GM18526 (cell line): ENCODE measurements around the gene EXOSC2.

Source experiments
- POLR2A ChIP-seq: IDR thresholded peaks from 3 replicates; pipeline ENCODE4 v1.6.1; 2011; ENCODE audit not compliant: insufficient read length; ENCODE audit errors: extremely low read depth

The EXOSC2 gene

GRCh38 chr9:130681769-130682420, 11.7 kb upstream of the EXOSC2 start:
- TF ChIP-seq POLR2A = no peak

DNA sequence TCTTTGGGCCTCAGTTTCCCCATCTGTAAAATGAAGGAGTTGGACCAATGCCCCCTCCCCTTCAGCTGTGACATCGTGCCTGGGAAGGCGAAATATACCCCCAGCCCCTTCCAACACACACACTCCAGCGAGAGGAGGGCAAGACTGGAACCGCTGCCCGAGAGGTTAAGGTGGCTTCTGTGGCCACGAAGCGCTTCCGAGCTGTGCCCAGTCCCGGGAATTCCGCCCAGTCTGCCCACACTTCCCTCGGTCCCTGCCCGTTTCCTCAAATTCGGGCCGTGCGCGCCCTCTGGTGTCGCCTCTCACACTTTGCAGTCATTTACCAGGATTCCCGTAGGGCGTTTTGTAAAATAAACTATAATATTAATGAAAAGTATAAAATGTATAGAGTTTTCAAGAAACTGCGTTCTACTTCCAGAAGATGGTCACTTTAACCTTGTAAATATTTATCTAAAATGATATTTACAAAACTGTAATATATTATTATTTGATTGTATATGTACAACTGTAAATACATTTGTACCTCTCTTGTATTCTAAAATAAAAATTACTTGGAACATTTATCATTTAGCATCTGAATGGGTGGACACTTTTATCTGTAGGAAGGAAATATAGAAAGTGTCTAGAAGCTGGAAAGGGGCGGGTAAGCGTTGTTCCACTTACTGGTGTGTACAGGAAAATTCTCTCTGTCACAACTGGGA, 11.0 kb upstream of the EXOSC2 start:
- TF ChIP-seq POLR2A = no peak

DNA sequence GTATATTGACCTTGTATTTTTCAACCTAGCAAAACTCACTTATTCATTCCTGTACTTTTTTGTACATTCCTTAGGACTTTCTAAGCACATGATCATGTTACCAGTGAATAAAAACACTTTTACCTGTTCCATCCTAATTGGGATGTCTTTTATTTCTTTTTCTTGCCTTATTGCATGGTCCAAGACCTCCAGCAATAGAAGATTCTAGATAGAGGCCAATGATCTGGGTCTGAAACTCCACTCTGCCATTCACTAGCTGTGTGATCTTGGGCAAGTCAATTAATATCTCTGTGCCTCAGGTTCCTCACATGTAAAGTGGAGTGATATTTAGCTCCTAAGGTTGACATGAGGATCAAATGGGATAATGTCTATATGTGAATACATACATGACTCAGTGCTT, 8.5 kb upstream of the EXOSC2 start:
- TF ChIP-seq POLR2A = no peak

GRCh38 chr9:130687615-130688014, 6.0 kb upstream of the EXOSC2 start:
- TF ChIP-seq POLR2A = no peak

DNA sequence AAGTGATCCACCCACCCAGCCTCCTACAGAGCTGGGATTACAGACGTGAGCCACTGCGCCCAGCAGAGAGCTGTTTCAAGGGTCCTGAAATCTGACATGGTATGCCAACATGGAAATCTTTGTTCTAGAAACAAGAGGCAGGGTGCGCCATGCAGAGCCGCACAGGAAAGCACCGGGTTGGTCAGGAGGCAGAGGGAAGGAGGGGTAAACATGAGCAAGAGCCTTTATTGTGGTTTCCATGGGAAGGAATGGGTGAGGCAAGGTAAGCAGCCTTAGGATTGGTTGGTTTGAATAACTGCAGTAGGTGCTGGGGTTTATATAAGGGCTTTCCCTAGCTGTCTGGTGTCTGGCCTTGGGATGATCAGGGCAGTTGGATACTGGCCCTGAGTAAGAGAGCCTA, 5.5 kb upstream of the EXOSC2 start:
- no peak for TF ChIP-seq POLR2A

DNA sequence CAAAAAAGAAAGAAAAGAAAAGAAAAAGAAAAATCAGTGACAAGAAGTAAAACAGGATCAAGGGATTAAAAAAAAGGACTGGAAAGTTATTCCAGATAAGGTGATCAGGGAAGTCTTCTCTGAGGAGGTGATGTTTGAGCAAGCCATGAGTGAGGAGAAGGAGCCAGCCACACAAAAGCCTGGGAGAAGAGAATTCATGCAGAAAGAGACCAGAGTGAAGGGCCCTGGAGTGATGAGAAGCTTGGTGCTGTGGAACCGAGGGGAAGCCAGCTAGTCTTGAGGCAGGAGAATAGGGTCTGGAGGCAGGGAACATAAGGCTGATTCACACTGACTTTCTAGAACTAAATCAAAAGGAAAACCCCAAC, 4.0 kb upstream of the EXOSC2 start:
- TF ChIP-seq POLR2A = no peak

DNA sequence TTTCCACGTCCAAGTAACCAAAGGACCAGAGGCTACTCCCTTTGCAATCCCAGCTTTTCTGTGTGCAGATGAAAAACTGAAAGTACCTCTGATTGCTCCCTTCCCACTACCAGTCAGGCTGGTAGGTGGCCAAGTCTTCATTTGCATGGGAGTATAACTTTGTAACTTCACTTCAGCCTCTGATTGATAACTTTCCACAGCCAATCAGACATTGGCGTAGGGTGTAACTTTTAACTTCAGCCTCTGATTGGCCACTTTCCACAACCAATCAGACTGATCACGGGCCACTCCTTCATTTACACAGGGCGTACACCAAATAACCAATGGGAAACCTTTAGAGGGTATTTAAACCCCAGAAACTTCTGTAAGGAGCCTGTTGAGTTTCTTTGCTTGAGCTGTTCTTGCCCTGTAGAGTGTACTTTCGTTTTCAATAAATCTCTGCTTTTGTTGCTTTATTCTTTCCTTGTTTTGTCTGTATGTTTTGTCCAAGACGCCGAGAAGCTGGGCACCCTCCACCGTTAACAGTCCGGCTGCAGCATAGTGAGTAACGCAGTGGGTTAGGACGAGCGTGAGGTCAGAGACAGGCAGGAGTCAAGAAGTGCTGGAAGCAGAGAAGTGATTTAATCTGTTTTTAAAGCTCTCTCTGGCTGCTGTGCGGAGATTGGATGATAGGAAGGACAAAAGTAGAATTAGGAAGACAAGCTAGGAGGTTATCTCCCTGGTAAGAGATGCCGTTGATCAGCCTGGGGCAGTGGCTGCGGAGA, 3.5 kb upstream of the EXOSC2 start:
- no peak for TF ChIP-seq POLR2A

DNA sequence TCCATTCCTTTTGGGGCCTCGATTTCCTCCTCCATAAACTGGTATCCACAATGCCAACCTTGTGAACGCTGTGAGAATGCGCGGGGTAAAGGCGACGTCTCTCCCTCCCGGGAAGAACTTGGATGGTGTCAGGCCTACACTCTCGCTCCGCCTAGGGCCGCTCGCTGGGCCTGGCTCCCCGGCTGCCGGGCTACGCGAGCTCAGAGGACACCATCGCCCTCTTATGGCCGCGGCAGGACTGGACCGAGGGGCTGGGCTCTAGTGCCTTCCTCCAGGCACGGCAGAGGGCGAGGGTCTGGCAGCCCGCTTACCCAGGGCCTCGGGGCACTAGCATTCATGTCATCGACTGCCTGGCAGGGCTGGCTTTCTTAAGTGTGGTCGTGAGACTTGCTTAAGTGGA, 1.3 kb upstream of the EXOSC2 start:
- TF ChIP-seq POLR2A = no peak

- no peak for TF ChIP-seq POLR2A
These were observed 517 bp upstream of the EXOSC2 start for GRCh38 chr9:130693101-130693425.

DNA sequence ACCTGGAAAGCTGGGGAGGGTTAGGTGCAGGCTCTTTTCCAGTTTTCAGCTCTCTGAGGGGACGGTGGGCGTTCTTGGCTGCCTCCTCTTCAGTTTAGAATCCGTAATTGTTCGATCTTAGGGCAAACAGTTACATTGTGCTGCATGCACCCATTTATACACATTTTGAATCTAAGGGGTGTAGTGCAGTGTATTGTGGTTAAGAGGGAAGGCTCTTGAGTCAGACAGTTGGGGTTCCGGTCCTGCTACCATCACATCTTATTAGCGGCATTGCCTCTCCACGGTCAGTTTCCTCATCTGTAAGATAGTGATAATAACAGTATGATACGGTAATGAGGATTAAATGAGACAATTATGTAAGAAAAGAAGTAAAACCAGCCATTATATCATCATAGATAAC, 625 bp downstream of the EXOSC2 start:
- no peak for TF ChIP-seq POLR2A

GRCh38 chr9:130696139-130696650, 2.6 kb downstream of the EXOSC2 start:
- TF ChIP-seq POLR2A = no peak

- TF ChIP-seq POLR2A = no peak
These were observed 3.4 kb downstream of the EXOSC2 start for GRCh38 chr9:130696996-130697395.

DNA sequence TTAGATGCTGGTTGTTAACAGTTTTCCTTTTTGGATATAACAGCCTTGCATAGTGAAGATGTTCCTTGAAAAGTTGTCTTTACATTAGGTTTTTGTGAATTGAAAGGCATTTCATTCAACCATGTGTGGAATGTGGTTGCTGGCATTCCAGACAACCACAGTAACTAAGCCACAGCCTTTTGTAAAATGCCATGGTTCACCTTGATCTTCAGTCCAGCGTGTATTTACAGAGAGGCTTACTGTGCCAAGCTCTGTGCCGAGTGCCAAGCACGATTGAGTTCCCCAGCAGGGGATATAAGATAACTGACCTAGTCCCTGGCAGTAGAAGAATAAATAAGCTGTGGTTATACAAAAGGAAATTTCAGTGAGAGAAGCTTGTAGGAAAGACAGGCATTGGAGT, 4.9 kb downstream of the EXOSC2 start:
- TF ChIP-seq POLR2A = no peak

- no peak for TF ChIP-seq POLR2A
These were observed 5.5 kb downstream of the EXOSC2 start for GRCh38 chr9:130699047-130699446.

DNA sequence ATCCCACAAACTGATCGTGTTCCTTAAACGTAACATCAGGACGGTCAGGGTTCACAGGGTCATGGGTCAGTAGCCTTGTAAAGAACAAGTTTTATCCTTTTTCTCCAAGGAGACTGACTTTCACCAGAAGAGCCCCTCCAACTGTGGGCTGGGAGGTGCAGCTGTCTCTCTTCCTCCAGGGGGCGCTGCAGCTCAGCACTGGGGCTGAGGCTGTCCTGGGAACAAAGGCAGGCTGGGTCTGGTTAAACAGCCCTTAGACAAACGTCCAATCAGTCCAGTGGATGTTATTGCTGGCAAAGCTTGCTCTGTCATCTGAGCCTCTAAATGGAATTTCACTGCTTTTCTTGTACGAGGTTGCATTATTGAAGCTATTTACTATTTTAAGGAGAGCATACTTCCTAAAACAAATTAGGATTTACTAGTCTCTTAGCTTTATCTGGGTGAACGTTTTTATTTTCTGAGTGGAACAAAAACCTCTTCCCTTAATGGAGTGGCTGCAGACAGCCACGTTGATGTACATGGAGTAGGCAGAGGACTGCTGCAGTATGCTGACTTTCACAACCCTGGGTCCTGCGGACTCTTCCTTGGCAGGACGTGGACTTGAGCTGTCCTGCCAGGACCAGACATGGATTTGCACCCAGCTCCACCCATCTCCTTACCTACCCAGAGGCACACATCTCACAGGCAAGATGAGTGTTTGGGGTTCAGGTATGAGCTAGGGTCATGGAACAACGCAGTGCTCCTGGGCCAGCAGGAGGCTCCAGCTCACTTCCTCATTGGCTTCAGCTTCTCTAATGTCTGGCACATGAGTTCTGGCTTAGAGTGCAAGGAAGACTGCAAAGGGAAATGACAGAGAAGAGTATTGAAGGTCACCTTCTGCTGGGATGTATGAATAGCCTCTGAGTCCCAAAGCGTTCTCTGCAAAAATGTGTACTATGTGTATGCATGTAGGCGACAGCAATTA, 7.8 kb downstream of the EXOSC2 start:
- TF ChIP-seq POLR2A = no peak
